Gastroesophageal sphincter (tissue), 4 donors: ENCODE data around the gene NEK9. TPM values are rescaled to one million over a fixed set of nuclear protein-coding genes. Genes with fewer than 3 reads are reported as not detected.

Source experiments
- ATAC-seq: fragments of 150-250 bp; one replicate; pipeline ENCODE4 v1.9.1; 2016; ENCODE audit warnings: mild to moderate bottlenecking, moderate library complexity
- H3K27ac ChIP-seq, 4 donors: fragments of 200-600 bp; sonication (generic) in 3 of 4; 1 replicate in 3 of 4; 2 replicates in 1 of 4; pipeline ENCODE4 v1.5.1; 2016 to 2019
- H3K27me3 ChIP-seq: fragments of 200-600 bp; sonication (generic); one replicate; pipeline ENCODE4 v1.5.1; 2019
- H3K36me3 ChIP-seq, 2 donors: fragments of 200-600 bp; sonication (generic); one replicate each; pipeline ENCODE4 v1.5.1; 2019; ENCODE audit warnings: control low read depth in 1 of 2
- H3K4me1 ChIP-seq, 3 donors: fragments of 200-600 bp; sonication (generic); 1 replicate in 2 of 3; 2 replicates in 1 of 3; pipeline ENCODE4 v1.5.1; 2016 to 2019; ENCODE audit warnings: control low read depth in 2 of 3
- H3K4me3 ChIP-seq, 2 donors: fragments of 200-600 bp; sonication (generic); one replicate each; pipeline ENCODE4 v1.5.1; 2019; ENCODE audit warnings: mild to moderate bottlenecking in 1 of 2, moderate library complexity in 1 of 2
- H3K9me3 ChIP-seq, 3 donors: fragments of 200-600 bp; sonication (generic); one replicate each; pipeline ENCODE4 v1.5.1; 2017 to 2019; ENCODE audit warnings: control low read depth in 2 of 3
- CTCF ChIP-seq, 4 experiments: fragments of 200-600 bp in 2 of 4; fragments of 450-650 bp in 2 of 4; sonication (generic) in 1 of 4; IDR thresholded peaks; one replicate each; pipeline ENCODE4 v1.5.1; 2017 to 2019; ENCODE audit warnings: antibody characterized with exemption in 4 of 4, mild to moderate bottlenecking in 2 of 4, moderate library complexity in 2 of 4
- EP300 ChIP-seq: sonication (generic); formaldehyde crosslinking; IDR thresholded peaks from one replicate; pipeline ENCODE4 v1.6.1; 2017; ENCODE audit warnings: antibody characterized with exemption, mild to moderate bottlenecking
- POLR2A ChIP-seq, 2 donors: fragments of 450-650 bp; IDR thresholded peaks; one replicate each; pipeline ENCODE4 v1.6.1; 2017; ENCODE audit warnings: antibody characterized with exemption in 2 of 2, mild to moderate bottlenecking in 2 of 2, moderate library complexity in 1 of 2
- POLR2AphosphoS5 ChIP-seq: sonication (generic); formaldehyde crosslinking; IDR thresholded peaks from one replicate; pipeline ENCODE4 v1.6.1; 2017; ENCODE audit warnings: antibody characterized with exemption
- WGBS, 2 donors: methylation state at CpG; one replicate each; pipeline ENCODE4 v1.1.5; 2018; ENCODE audit warnings: low coverage in 1 of 2; 5-methylcytosine and 5-hydroxymethylcytosine counted together
- total RNA-seq, 4 donors: library from RNA; depleted of rRNA; stranded (reverse); fragments of >200 nt; gene quantifications; one replicate each; pipeline ENCODE4 v1.1.0, GENCODE V29; 2016

NEK9 gene
- total RNA-seq, 4 donors from 2014 or later: 34.2 to 95.4 (median 85.9) TPM

DNA sequence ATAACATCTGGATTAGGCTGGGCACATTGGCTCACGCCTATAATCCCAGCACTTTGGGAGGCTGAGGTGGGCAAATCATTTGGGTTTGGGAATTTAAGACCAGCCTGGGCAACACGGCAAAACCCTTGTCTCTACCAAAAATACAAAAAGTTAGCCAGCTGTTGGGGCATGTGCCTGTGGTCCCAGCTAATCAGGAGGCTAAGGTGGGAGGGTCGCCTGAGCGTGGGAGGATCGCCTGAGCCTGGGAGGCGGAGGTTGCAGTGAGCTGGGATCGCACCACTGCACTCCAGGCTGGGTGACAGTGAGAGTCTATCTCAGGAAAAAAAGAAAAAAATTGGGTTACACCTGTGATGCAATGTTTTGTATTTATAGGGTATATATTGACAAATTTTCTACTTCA is 5.3 kb downstream of the NEK9 start:
- H3K27me3 ChIP-seq: no peaks in the 10 kb centered on the region

GRCh38 chr14:75120541-75121291 is 6.1 kb downstream of the NEK9 start:
- Histone ChIP-seq H3K9me3 (no peaks in the 10 kb centered on the region), H3K36me3 (peaks cover 0 to 64% of the 10 kb centered on the region in 2 donors), H3K4me1 (peaks cover 0 to 24% (median 1%) of the 10 kb centered on the region in 3 donors), H3K4me3 (no peak overlapping the region), H3K27me3 (no peaks in the 10 kb centered on the region), H3K27ac (no peak overlapping the region)
- no peak for TF ChIP-seq EP300
- TF ChIP-seq POLR2A (IDR thresholded peaks at IDR 0.05): no peak
- TF ChIP-seq POLR2AphosphoS5: no peak
- TF ChIP-seq CTCF (IDR thresholded peaks at IDR 0.05): no peak
- 42 to 59% methylated on average over 2 to 3 of the region's 3 CpGs for WGBS, 2 donors
- no peak for ATAC-seq

More for the DNA sequence above, 5.3 kb downstream of the NEK9 start:
- Histone ChIP-seq H3K4me1 (peaks cover 0 to 31% (median 5%) of the 10 kb centered on the region in 3 donors), H3K4me3 (no peak overlapping the region), H3K36me3 (peaks cover 0 to 56% of the 10 kb centered on the region in 2 donors), H3K9me3 (no peaks in the 10 kb centered on the region), H3K27ac (no peak overlapping the region)
- 95% methylated on average over 7 of the region's 7 CpGs; no CpG with 5 or more reads in 1 of the 2 donors for WGBS, 2 donors
- ATAC-seq: no peak
- TF ChIP-seq POLR2AphosphoS5 (no peak), EP300 (no peak), CTCF (IDR thresholded peaks at IDR 0.05) (no peak), POLR2A (IDR thresholded peaks at IDR 0.05) (no peak)

DNA sequence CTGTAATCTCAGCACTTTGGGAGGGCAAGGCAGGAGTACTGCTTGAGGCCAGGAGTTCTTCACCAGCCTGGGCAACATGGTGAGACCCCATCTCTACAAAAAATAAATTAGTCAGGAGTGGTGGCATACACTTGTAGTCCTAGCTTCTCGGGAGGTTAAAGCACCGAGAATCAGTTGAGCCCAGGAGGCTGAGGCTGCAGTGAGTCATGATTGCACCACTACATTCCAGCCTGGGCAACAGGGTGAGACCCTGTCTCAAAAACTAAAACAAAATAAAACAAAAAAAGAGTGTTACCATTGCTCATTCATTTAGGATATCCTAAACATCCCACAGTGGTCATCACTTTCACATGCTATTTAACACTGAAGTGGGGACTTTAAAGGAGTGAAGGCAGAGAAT is 7.8 kb downstream of the NEK9 start:
- Histone ChIP-seq H3K4me1 (peaks cover 0 to 8% (median 0%) of the 10 kb centered on the region in 3 donors), H3K27ac (no peak overlapping the region), H3K27me3 (no peaks in the 10 kb centered on the region), H3K36me3 (peaks cover 0 to 81% of the 10 kb centered on the region in 2 donors), H3K9me3 (no peaks in the 10 kb centered on the region), H3K4me3 (no peak overlapping the region)
- WGBS, 2 donors: 80 to 86% methylated on average over 2 of the region's 2 CpGs
- TF ChIP-seq POLR2AphosphoS5 (no peak), POLR2A (IDR thresholded peaks at IDR 0.05) (no peak), EP300 (no peak), CTCF (IDR thresholded peaks at IDR 0.05) (no peak)
- ATAC-seq: no peak

DNA sequence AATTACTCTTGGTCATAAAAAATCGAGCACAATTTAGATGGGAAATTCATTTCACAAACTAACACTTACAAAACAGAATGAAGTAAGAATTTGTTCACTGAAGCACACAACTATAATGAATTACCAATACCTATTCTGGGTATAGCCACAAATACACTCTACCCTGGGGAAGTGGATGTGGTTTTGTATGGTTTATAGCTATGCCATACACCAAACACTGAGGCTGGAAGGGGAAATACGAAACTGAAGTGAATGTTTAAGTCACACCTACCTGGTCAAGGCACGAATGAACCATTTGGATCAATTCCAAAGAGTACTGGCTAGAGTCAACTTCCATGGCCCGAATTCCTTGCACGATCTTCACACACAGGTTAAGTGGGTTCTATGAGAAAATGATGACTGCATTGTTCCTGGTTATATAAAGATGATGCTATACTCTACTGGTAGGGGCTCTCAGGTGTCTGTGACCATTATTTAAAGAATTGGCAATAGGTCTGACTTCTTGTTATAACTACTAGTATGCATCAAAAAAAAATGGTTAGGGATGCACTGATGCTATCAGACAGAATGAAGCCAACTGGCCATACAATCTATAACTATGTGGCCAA is 12.8 kb downstream of the NEK9 start:
- no peaks in the 10 kb centered on the region for H3K4me1 ChIP-seq
- no peak for TF ChIP-seq CTCF (IDR thresholded peaks at IDR 0.05)
- 72 to 84% methylated on average over 4 to 5 of the region's 5 CpGs for WGBS, 2 donors
- H3K4me3 ChIP-seq: no peak overlapping the region
- ATAC-seq: no peak
- H3K9me3 ChIP-seq: no peaks in the 10 kb centered on the region
- no peaks in the 10 kb centered on the region for H3K27me3 ChIP-seq
- H3K36me3 ChIP-seq: peaks cover 13 to 100% of the 10 kb centered on the region in 2 donors
- H3K27ac ChIP-seq: no peak overlapping the region

- WGBS, 2 donors: 40 to 83% methylated on average over 1 to 2 of the region's 2 CpGs
- TF ChIP-seq POLR2A (IDR thresholded peaks at IDR 0.05): no peak
- TF ChIP-seq EP300: no peak
- no peak for TF ChIP-seq POLR2AphosphoS5
- no peak for TF ChIP-seq CTCF (IDR thresholded peaks at IDR 0.05)
- Histone ChIP-seq H3K4me3 (no peak overlapping the region), H3K9me3 (no peaks in the 10 kb centered on the region), H3K36me3 (peaks cover 13 to 100% of the 10 kb centered on the region in 2 donors), H3K27ac (no peak overlapping the region), H3K27me3 (no peaks in the 10 kb centered on the region), H3K4me1 (no peaks in the 10 kb centered on the region)
- ATAC-seq: no peak
These were observed 17.0 kb downstream of the NEK9 start for GRCh38 chr14:75109877-75110276.
